Liver (tissue), 3 donors: ENCODE measurements around the gene DIAPH2.

Experiments used
- EGR1 ChIP-seq, 2 donors: IDR thresholded peaks; 2 replicates each; pipeline ENCODE4 v1.6.1; 2016 to 2018; ENCODE audit warnings: antibody characterized with exemption in 2 of 2, low read depth in 2 of 2
- FOXA1 ChIP-seq: IDR thresholded peaks from 2 replicates; pipeline ENCODE4 v1.6.1; 2016; ENCODE audit warnings: antibody characterized with exemption
- GABPA ChIP-seq, 2 donors: IDR thresholded peaks in 1 of 2; conservative IDR thresholded peaks in 1 of 2; 2 replicates each; pipeline ENCODE4 v1.6.1; 2016; ENCODE audit warnings: antibody characterized with exemption in 2 of 2, mild to moderate bottlenecking in 1 of 2, moderate library complexity in 1 of 2
- JUND ChIP-seq, 2 donors: IDR thresholded peaks; 2 replicates each; pipeline ENCODE4 v1.6.1; 2016; ENCODE audit warnings: antibody characterized with exemption in 2 of 2
- NR2F2 ChIP-seq: IDR thresholded peaks from 2 replicates; pipeline ENCODE4 v1.6.1; 2016; ENCODE audit warnings: antibody characterized with exemption
- RAD21 ChIP-seq, 2 donors: IDR thresholded peaks; 2 replicates each; pipeline ENCODE4 v1.6.1; 2016; ENCODE audit warnings: antibody characterized with exemption in 2 of 2, mild to moderate bottlenecking in 2 of 2
- RXRA ChIP-seq, 2 donors: IDR thresholded peaks; 2 replicates each; pipeline ENCODE4 v1.6.1; 2017 to 2018; ENCODE audit warnings: antibody characterized with exemption in 2 of 2, mild to moderate bottlenecking in 1 of 2
- SP1 ChIP-seq: IDR thresholded peaks from 2 replicates; pipeline ENCODE4 v1.6.1; 2018; ENCODE audit warnings: antibody characterized with exemption, mild to moderate bottlenecking
- TAF1 ChIP-seq: conservative IDR thresholded peaks from 2 replicates; pipeline ENCODE4 v1.6.1; 2016; ENCODE audit warnings: antibody characterized with exemption, mild to moderate bottlenecking
- YY1 ChIP-seq: IDR thresholded peaks from 2 replicates; pipeline ENCODE4 v1.6.1; 2016; ENCODE audit warnings: antibody characterized with exemption, mild to moderate bottlenecking
- TF ChIP-seq, protein P1 (sequence below): fragments of 150-350 bp; IDR thresholded peaks from 2 replicates; pipeline ENCODE4 v1.5.1; 2017; ENCODE audit warnings: improper control_type of control experiment, low read depth, low read length; ENCODE audit not compliant: missing input control
- TF ChIP-seq, protein P2 (sequence below): IDR thresholded peaks from 2 replicates; pipeline ENCODE4 v1.6.1; 2016; ENCODE audit warnings: antibody characterized with exemption
- TF ChIP-seq, protein P3 (sequence below): IDR thresholded peaks from 2 replicates; pipeline ENCODE4 v1.6.1; 2016; ENCODE audit warnings: antibody characterized with exemption, mild to moderate bottlenecking
- TF ChIP-seq, protein P4 (sequence below): IDR thresholded peaks from 2 replicates; pipeline ENCODE4 v1.6.1; 2016; ENCODE audit warnings: antibody characterized with exemption
- donor health status: healthy.
- donor health status: healthy.

- TF ChIP-seq SP1, result no peak
- TF ChIP-seq FOXA1, result no peak
- TF ChIP-seq, protein P1, sequence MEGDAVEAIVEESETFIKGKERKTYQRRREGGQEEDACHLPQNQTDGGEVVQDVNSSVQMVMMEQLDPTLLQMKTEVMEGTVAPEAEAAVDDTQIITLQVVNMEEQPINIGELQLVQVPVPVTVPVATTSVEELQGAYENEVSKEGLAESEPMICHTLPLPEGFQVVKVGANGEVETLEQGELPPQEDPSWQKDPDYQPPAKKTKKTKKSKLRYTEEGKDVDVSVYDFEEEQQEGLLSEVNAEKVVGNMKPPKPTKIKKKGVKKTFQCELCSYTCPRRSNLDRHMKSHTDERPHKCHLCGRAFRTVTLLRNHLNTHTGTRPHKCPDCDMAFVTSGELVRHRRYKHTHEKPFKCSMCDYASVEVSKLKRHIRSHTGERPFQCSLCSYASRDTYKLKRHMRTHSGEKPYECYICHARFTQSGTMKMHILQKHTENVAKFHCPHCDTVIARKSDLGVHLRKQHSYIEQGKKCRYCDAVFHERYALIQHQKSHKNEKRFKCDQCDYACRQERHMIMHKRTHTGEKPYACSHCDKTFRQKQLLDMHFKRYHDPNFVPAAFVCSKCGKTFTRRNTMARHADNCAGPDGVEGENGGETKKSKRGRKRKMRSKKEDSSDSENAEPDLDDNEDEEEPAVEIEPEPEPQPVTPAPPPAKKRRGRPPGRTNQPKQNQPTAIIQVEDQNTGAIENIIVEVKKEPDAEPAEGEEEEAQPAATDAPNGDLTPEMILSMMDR, result no peak
- TF ChIP-seq TAF1, result no peak
- TF ChIP-seq, protein P2, sequence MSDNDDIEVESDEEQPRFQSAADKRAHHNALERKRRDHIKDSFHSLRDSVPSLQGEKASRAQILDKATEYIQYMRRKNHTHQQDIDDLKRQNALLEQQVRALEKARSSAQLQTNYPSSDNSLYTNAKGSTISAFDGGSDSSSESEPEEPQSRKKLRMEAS, result no peak
- no peak for TF ChIP-seq EGR1 (IDR thresholded peaks at IDR 0.05; ENCODE audit: low read depth in 2 of 2)
- no peak for TF ChIP-seq GABPA (IDR thresholded peaks at IDR 0.05 in 1 of 2, conservative IDR thresholded peaks at IDR 0.05 in 1 of 2)
- TF ChIP-seq, protein P3, sequence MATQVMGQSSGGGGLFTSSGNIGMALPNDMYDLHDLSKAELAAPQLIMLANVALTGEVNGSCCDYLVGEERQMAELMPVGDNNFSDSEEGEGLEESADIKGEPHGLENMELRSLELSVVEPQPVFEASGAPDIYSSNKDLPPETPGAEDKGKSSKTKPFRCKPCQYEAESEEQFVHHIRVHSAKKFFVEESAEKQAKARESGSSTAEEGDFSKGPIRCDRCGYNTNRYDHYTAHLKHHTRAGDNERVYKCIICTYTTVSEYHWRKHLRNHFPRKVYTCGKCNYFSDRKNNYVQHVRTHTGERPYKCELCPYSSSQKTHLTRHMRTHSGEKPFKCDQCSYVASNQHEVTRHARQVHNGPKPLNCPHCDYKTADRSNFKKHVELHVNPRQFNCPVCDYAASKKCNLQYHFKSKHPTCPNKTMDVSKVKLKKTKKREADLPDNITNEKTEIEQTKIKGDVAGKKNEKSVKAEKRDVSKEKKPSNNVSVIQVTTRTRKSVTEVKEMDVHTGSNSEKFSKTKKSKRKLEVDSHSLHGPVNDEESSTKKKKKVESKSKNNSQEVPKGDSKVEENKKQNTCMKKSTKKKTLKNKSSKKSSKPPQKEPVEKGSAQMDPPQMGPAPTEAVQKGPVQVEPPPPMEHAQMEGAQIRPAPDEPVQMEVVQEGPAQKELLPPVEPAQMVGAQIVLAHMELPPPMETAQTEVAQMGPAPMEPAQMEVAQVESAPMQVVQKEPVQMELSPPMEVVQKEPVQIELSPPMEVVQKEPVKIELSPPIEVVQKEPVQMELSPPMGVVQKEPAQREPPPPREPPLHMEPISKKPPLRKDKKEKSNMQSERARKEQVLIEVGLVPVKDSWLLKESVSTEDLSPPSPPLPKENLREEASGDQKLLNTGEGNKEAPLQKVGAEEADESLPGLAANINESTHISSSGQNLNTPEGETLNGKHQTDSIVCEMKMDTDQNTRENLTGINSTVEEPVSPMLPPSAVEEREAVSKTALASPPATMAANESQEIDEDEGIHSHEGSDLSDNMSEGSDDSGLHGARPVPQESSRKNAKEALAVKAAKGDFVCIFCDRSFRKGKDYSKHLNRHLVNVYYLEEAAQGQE, result no peak
- no peak for TF ChIP-seq YY1
- TF ChIP-seq RAD21 (IDR thresholded peaks at IDR 0.05), result no peak
- TF ChIP-seq JUND (IDR thresholded peaks at IDR 0.05), result no peak
- no peak for TF ChIP-seq RXRA (IDR thresholded peaks at IDR 0.05)
- TF ChIP-seq NR2F2, result no peak
- TF ChIP-seq, protein P4, sequence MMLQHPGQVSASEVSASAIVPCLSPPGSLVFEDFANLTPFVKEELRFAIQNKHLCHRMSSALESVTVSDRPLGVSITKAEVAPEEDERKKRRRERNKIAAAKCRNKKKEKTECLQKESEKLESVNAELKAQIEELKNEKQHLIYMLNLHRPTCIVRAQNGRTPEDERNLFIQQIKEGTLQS, result no peak
These were observed 136.3 kb downstream of the DIAPH2 start for GRCh38 chrX:96820935-96821334.
